ENCODE data around the gene CSNK1A1. TPM values are rescaled to one million over a fixed set of nuclear protein-coding genes. Genes with fewer than 3 reads are reported as not detected.
A peak's percentile ranks its signal among the peaks of the same experiment; 100 is the strongest.
"Not testable (repeated sequence)": the region's sequence is repeated elsewhere in the genome, so short reads cannot be mapped to it uniquely, and the experiment has no call there.

The CSNK1A1 gene
- total RNA-seq, 4 donors from 2014 or later: 159 to 260 (median 184) TPM

GRCh38 chr5:149519601-149520000 is 31.6 kb downstream of the CSNK1A1 start:
- Histone ChIP-seq H3K36me3 (peaks cover 0 to 26% (median 11%) of the 10 kb centered on the region in 4 donors), H3K27me3 (no peaks in the 10 kb centered on the region), H3K4me1 (peaks cover 6 to 93% (median 48%) of the 10 kb centered on the region in 4 donors), H3K27ac (peak overlapping the region in 2 of 4 donors; percentile 34 to 42), H3K4me3 (no peak overlapping the region), H3K9me3 (no peaks in the 10 kb centered on the region)
- no peak for DNase-seq
- TF ChIP-seq POLR2AphosphoS5 (IDR thresholded peaks at IDR 0.05): no peak
- no peak for TF ChIP-seq POLR2A (IDR thresholded peaks at IDR 0.05)
- no peak for TF ChIP-seq EP300 (IDR thresholded peaks at IDR 0.05; ENCODE audit: low read depth)
- no peak for TF ChIP-seq CTCF (IDR thresholded peaks at IDR 0.05)
- in situ Hi-C loops (cut with MboI; ENCODE audit: low pct_ligation_motif_present in 1 of 4, low pct_unique_long_range_greater_than_20kb in 1 of 4, low sequenced_read_pairs in 3 of 4) (no loop called here), intact Hi-C loops (cut with DNase I; ENCODE audit: low total_unique reads) (no loop called here)

- Histone ChIP-seq H3K27me3 (no peaks in the 10 kb centered on the region), H3K4me1 (peaks cover 6 to 94% (median 48%) of the 10 kb centered on the region in 4 donors), H3K9me3 (no peaks in the 10 kb centered on the region), H3K27ac (peak overlapping the region; percentile 34 to 54 (median 38)), H3K4me3 (no peak overlapping the region), H3K36me3 (peaks cover 0 to 22% (median 8%) of the 10 kb centered on the region in 4 donors)
- intact Hi-C loops (cut with DNase I; ENCODE audit: low total_unique reads) (no loop called here), in situ Hi-C loops (cut with MboI; ENCODE audit: low pct_ligation_motif_present in 1 of 4, low pct_unique_long_range_greater_than_20kb in 1 of 4, low sequenced_read_pairs in 3 of 4) (no loop called here)
- TF ChIP-seq CTCF (IDR thresholded peaks at IDR 0.05) (no peak), EP300 (IDR thresholded peaks at IDR 0.05; ENCODE audit: low read depth) (no peak), POLR2AphosphoS5 (IDR thresholded peaks at IDR 0.05) (no peak), POLR2A (IDR thresholded peaks at IDR 0.05) (no peak)
- WGBS, 2 donors (ENCODE audit: low coverage in 1 of 2): 34 to 35% methylated on average over 3 of the region's 3 CpGs
- DNase-seq: no peak
Observed at GRCh38 chr5:149518620-149519019, 32.6 kb downstream of the CSNK1A1 start.

- Histone ChIP-seq H3K4me3 (no peak overlapping the region), H3K4me1 (peaks cover 6 to 86% (median 48%) of the 10 kb centered on the region in 4 donors), H3K9me3 (no peaks in the 10 kb centered on the region), H3K27ac (peak overlapping the region; percentile 34 to 54 (median 38)), H3K36me3 (peaks cover 0 to 21% (median 8%) of the 10 kb centered on the region in 4 donors), H3K27me3 (no peaks in the 10 kb centered on the region)
- DNase-seq: no peak
- intact Hi-C loops (cut with DNase I; ENCODE audit: low total_unique reads) (no loop called here), in situ Hi-C loops (cut with MboI; ENCODE audit: low pct_ligation_motif_present in 1 of 4, low pct_unique_long_range_greater_than_20kb in 1 of 4, low sequenced_read_pairs in 3 of 4) (no loop called here)
- TF ChIP-seq EP300 (IDR thresholded peaks at IDR 0.05; ENCODE audit: low read depth): no peak
- WGBS, 2 donors (ENCODE audit: low coverage in 1 of 2): 58 to 67% methylated on average over 5 of the region's 5 CpGs
Observed at GRCh38 chr5:149517461-149518122, 33.6 kb downstream of the CSNK1A1 start.

GRCh38 chr5:149514512-149514911 is 36.7 kb downstream of the CSNK1A1 start:
- no peak for DNase-seq
- Histone ChIP-seq H3K4me3 (no peak overlapping the region), H3K27ac (peak overlapping the region in 1 of 4 donors; percentile 22), H3K4me1 (peaks cover under 1 to 55% (median 37%) of the 10 kb centered on the region in 4 donors), H3K27me3 (no peaks in the 10 kb centered on the region), H3K9me3 (no peaks in the 10 kb centered on the region), H3K36me3 (peaks cover 0 to 32% (median 16%) of the 10 kb centered on the region in 4 donors)
- 55 to 63% methylated on average over 1 of the region's 1 CpG for WGBS, 2 donors (ENCODE audit: low coverage in 1 of 2)
- TF ChIP-seq EP300 (IDR thresholded peaks at IDR 0.05; ENCODE audit: low read depth): no peak
- TF ChIP-seq CTCF (IDR thresholded peaks at IDR 0.05): no peak
- in situ Hi-C loops (cut with MboI; ENCODE audit: low pct_ligation_motif_present in 1 of 4, low pct_unique_long_range_greater_than_20kb in 1 of 4, low sequenced_read_pairs in 3 of 4): no loop called here
- intact Hi-C loops (cut with DNase I; ENCODE audit: low total_unique reads): no loop called here

- H3K9me3 ChIP-seq; DNase-seq; intact Hi-C loops (cut with DNase I; ENCODE audit: low total_unique reads); H3K27me3 ChIP-seq; H3K4me3 ChIP-seq; H3K27ac ChIP-seq; in situ Hi-C loops (cut with MboI; ENCODE audit: low pct_ligation_motif_present in 1 of 4, low pct_unique_long_range_greater_than_20kb in 1 of 4, low sequenced_read_pairs in 3 of 4): not testable (repeated sequence)
- 67 to 84% methylated on average over 1 to 11 of the region's 11 CpGs for WGBS, 2 donors (ENCODE audit: low coverage in 1 of 2)
- Histone ChIP-seq H3K36me3 (peaks cover 0 to 42% (median 21%) of the 10 kb centered on the region in 4 donors), H3K4me1 (peaks cover 0 to 45% (median 27%) of the 10 kb centered on the region in 4 donors)
Observed at GRCh38 chr5:149513372-149513947, 37.8 kb downstream of the CSNK1A1 start.
